Neural progenitor cell (in vitro differentiated cells): Measurements from ENCODE around the gene LINGO1. TPM values are rescaled to one million over a fixed set of nuclear protein-coding genes. Genes with fewer than 3 reads are reported as not detected.

Source experiments
- DNase-seq: peaks from one replicate; pipeline ENCODE4 v3.0.0-alpha.2; 2016; ENCODE audit warnings: low spot score
- H2AFZ ChIP-seq: fragments of 200-600 bp; sonication (generic); replicated peaks from 2 replicates; pipeline ENCODE4 v1.6.1; 2016; ENCODE audit warnings: antibody characterized with exemption
- H3F3A ChIP-seq: fragments of 200-600 bp; sonication (generic); 2 replicates; pipeline ENCODE4 v1.6.1; 2016; ENCODE audit warnings: antibody characterized with exemption, low read depth
- H3K27ac ChIP-seq: fragments of 200-600 bp; sonication (generic); 2 replicates; pipeline ENCODE4 v1.5.1; 2016; ENCODE audit warnings: mild to moderate bottlenecking
- H3K27me3 ChIP-seq: fragments of 200-600 bp; sonication (generic); 2 replicates; pipeline ENCODE4 v1.6.1; 2016; ENCODE audit warnings: mild to moderate bottlenecking, moderate library complexity
- H3K36me3 ChIP-seq: fragments of 200-600 bp; sonication (generic); 2 replicates; pipeline ENCODE4 v1.5.1; 2016
- H3K4me1 ChIP-seq: fragments of 200-600 bp; sonication (generic); 2 replicates; pipeline ENCODE4 v1.6.1; 2016; ENCODE audit warnings: mixed run types
- H3K4me2 ChIP-seq: fragments of 200-600 bp; sonication (generic); 2 replicates; pipeline ENCODE4 v1.6.1; 2016
- H3K4me3 ChIP-seq: fragments of 200-600 bp; sonication (generic); 2 replicates; pipeline ENCODE4 v1.5.1; 2016
- H3K79me2 ChIP-seq: fragments of 200-600 bp; sonication (generic); 2 replicates; pipeline ENCODE4 v1.6.1; 2016; ENCODE audit warnings: low read depth
- H3K9ac ChIP-seq: fragments of 200-600 bp; sonication (generic); 2 replicates; pipeline ENCODE4 v1.6.1; 2016
- H3K9me3 ChIP-seq: fragments of 200-600 bp; sonication (generic); 2 replicates; pipeline ENCODE4 v1.5.1; 2016; ENCODE audit warnings: low read depth
- H4K20me1 ChIP-seq: fragments of 200-600 bp; sonication (generic); 2 replicates; pipeline ENCODE4 v1.6.1; 2016; ENCODE audit warnings: low read depth
- H3K27ac Mint-ChIP-seq: 3 replicates; pipeline ENCODE4 v1.8.0; 2021; ENCODE audit warnings: mixed read lengths
- H3K27me3 Mint-ChIP-seq: 2 replicates; pipeline ENCODE4 v1.8.0; 2022; ENCODE audit warnings: low read depth, mild to moderate bottlenecking, inconsistent platforms, moderate library complexity, mixed read lengths; ENCODE audit not compliant: insufficient read depth
- H3K36me3 Mint-ChIP-seq: 3 replicates; pipeline ENCODE4 v1.8.0; 2021; ENCODE audit warnings: mixed read lengths
- H3K4me1 Mint-ChIP-seq: 3 replicates; pipeline ENCODE4 v1.8.0; 2021; ENCODE audit warnings: mixed read lengths
- H3K4me3 Mint-ChIP-seq: 3 replicates; pipeline ENCODE4 v1.8.0; 2021; ENCODE audit warnings: mild to moderate bottlenecking, moderate library complexity, mixed read lengths
- H3K9me3 Mint-ChIP-seq: 3 replicates; pipeline ENCODE4 v1.8.0; 2020; ENCODE audit warnings: mixed read lengths
- EZH2 ChIP-seq: fragments of 200-600 bp; sonication (generic); IDR thresholded peaks from 2 replicates; pipeline ENCODE4 v1.6.1; 2017; ENCODE audit warnings: antibody characterized with exemption, mild to moderate bottlenecking, moderate library complexity
- EZH2phosphoT487 ChIP-seq: fragments of 200-600 bp; sonication (generic); IDR thresholded peaks from 2 replicates; pipeline ENCODE4 v1.6.1; 2017; ENCODE audit warnings: antibody characterized with exemption
- total RNA-seq: library from RNA; depleted of rRNA; stranded (reverse); fragments of >200 nt; gene quantifications from 2 replicates; pipeline ENCODE4 v1.2.3, GENCODE V29; 2015; ENCODE audit warnings: low replicate concordance
- TF ChIP-seq, protein P1 (sequence below): fragments of 200-600 bp; sonication (generic); IDR thresholded peaks from 2 replicates; pipeline ENCODE4 v1.5.1; 2017; ENCODE audit warnings: antibody characterized with exemption, mild to moderate bottlenecking

LINGO1 gene
- total RNA-seq, 1 donor from 2014 or later: 7.9 TPM

DNA sequence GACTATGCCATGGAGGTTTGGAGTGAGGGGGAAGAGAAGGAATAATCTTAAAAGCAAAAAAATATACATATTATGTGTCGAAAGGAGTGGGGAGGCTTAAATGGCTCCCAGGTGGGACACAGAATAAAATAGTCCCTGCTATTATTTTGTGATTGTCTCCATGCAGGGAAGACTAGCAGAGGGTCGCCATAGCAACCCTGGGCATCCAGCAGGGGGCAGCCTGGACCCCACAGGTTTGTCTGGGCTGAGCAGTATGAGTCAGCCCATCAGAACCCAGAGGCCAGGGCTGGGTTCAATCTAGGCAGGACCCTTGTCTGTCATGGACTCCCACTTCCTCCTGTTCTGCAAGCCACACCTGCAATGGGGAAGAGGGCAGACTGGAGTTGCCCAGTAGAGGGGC, 17.6 kb upstream of the LINGO1 start:
- Histone ChIP-seq H3K36me3 (no peaks in the 10 kb centered on the region), H3K9ac (no peak overlapping the region), H3K27ac (no peak overlapping the region), H3F3A (no peaks in the 10 kb centered on the region), H3K79me2 (no peaks in the 10 kb centered on the region), H2AFZ (no peak overlapping the region), H3K4me3 (no peak overlapping the region), H3K4me1 (no peaks in the 10 kb centered on the region), H3K4me2 (no peak overlapping the region), H4K20me1 (no peaks in the 10 kb centered on the region), H3K27me3 (no peaks in the 10 kb centered on the region), H3K9me3 (no peaks in the 10 kb centered on the region)
- peaks cover 4% of the 10 kb centered on the region for H3K9me3 Mint-ChIP-seq
- peak; percentile 85 for DNase-seq
- peak overlapping the region; percentile 29 for H3K27ac Mint-ChIP-seq
- no peak overlapping the region for H3K4me3 Mint-ChIP-seq
- TF ChIP-seq, protein P1, sequence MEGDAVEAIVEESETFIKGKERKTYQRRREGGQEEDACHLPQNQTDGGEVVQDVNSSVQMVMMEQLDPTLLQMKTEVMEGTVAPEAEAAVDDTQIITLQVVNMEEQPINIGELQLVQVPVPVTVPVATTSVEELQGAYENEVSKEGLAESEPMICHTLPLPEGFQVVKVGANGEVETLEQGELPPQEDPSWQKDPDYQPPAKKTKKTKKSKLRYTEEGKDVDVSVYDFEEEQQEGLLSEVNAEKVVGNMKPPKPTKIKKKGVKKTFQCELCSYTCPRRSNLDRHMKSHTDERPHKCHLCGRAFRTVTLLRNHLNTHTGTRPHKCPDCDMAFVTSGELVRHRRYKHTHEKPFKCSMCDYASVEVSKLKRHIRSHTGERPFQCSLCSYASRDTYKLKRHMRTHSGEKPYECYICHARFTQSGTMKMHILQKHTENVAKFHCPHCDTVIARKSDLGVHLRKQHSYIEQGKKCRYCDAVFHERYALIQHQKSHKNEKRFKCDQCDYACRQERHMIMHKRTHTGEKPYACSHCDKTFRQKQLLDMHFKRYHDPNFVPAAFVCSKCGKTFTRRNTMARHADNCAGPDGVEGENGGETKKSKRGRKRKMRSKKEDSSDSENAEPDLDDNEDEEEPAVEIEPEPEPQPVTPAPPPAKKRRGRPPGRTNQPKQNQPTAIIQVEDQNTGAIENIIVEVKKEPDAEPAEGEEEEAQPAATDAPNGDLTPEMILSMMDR: peak; percentile 79
- no peak for TF ChIP-seq EZH2phosphoT487
- H3K4me1 Mint-ChIP-seq: peaks cover 17% of the 10 kb centered on the region
- H3K36me3 Mint-ChIP-seq: no peaks in the 10 kb centered on the region
- H3K27me3 Mint-ChIP-seq: peaks cover 21% of the 10 kb centered on the region

DNA sequence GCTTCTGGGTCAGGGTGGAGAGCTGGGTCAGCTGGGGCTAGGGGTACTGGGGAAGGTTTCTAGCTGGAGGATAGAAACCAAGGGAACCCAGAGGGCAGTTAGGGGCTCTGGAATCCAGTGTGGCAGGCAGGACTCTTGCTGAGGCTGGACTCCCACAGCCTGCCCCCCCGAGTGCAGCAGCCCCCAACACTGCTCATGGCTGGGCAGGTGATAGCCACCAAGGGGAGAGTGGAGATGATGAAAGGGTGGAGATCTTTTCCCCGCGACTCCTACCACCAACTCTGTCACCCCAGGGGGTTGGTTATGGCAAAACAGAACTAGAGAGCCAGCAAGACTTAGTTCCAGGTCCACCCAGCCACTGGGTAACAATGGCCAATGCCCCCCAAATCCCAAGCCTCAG, 16.9 kb upstream of the LINGO1 start:
- Histone ChIP-seq H3K79me2 (no peaks in the 10 kb centered on the region), H3F3A (no peaks in the 10 kb centered on the region), H3K4me3 (no peak overlapping the region), H3K4me1 (no peaks in the 10 kb centered on the region), H3K9ac (no peak overlapping the region), H4K20me1 (no peaks in the 10 kb centered on the region), H3K27ac (no peak overlapping the region), H3K9me3 (no peaks in the 10 kb centered on the region), H3K36me3 (no peaks in the 10 kb centered on the region), H2AFZ (no peak overlapping the region), H3K27me3 (no peaks in the 10 kb centered on the region), H3K4me2 (no peak overlapping the region)
- Mint-ChIP-seq H3K27me3 (peaks cover 21% of the 10 kb centered on the region), H3K4me1 (peaks cover 17% of the 10 kb centered on the region), H3K27ac (no peak overlapping the region), H3K4me3 (no peak overlapping the region), H3K9me3 (peaks cover 4% of the 10 kb centered on the region), H3K36me3 (no peaks in the 10 kb centered on the region)
- TF ChIP-seq EZH2 (no peak), EZH2phosphoT487 (no peak)
- TF ChIP-seq, protein P1: no peak
- no peak for DNase-seq

DNA sequence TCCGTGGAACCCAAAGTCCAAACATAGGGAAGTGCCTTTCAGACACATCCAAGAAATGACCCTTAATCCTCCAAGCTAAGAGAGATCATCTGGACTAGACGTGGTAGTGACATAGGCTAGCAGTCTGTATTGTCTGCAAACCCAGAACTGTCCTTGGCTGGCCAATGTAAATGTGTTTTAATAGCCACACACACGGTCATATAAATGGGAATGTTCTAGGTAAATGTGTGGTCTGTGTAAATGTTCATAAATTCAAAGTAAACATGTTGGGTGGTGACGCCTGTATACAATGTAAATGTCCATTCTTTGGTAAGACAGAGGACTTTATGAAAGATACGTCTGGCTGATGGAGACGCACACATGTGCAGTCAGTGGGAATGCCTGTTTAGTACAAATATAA, 16.3 kb upstream of the LINGO1 start:
- no peaks in the 10 kb centered on the region for H3K79me2 ChIP-seq
- H3K4me3 ChIP-seq: no peak overlapping the region
- H3F3A ChIP-seq: no peaks in the 10 kb centered on the region
- no peaks in the 10 kb centered on the region for H3K9me3 ChIP-seq
- no peak overlapping the region for H3K4me2 ChIP-seq
- Mint-ChIP-seq H3K36me3 (no peaks in the 10 kb centered on the region), H3K27me3 (peaks cover 21% of the 10 kb centered on the region), H3K4me1 (peaks cover 18% of the 10 kb centered on the region), H3K9me3 (peaks cover 2% of the 10 kb centered on the region), H3K4me3 (no peak overlapping the region), H3K27ac (no peak overlapping the region)
- no peak overlapping the region for H3K27ac ChIP-seq
- H4K20me1 ChIP-seq: no peaks in the 10 kb centered on the region
- DNase-seq: no peak
- no peak overlapping the region for H2AFZ ChIP-seq
- no peaks in the 10 kb centered on the region for H3K36me3 ChIP-seq
- H3K27me3 ChIP-seq: no peaks in the 10 kb centered on the region
- TF ChIP-seq, protein P1: no peak
- TF ChIP-seq EZH2: no peak
- TF ChIP-seq EZH2phosphoT487: no peak
- no peaks in the 10 kb centered on the region for H3K4me1 ChIP-seq
- H3K9ac ChIP-seq: no peak overlapping the region
